CD14-positive monocyte (primary cell): ENCODE results near the gene C12orf57. TPM values are rescaled to one million over a fixed set of nuclear protein-coding genes. Genes with fewer than 3 reads are reported as not detected.

Source experiments
- DNase-seq, 3 donors: peaks; one replicate each; pipeline ENCODE4 v3.0.0-alpha.2; 2011 to 2022
- H2AFZ ChIP-seq: 2 replicates; pipeline ENCODE4 v1.6.0; 2012; ENCODE audit warnings: mild to moderate bottlenecking, low read depth, low read length, inconsistent platforms; ENCODE audit not compliant: insufficient read depth, poor library complexity, severe bottlenecking
- H3K27ac ChIP-seq, 2 donors: 1 replicate in 1 of 2; 2 replicates in 1 of 2; pipeline ENCODE4 v1.5.1; 2012 to 2013; ENCODE audit warnings: low read length in 2 of 2, control low read depth in 1 of 2, inconsistent platforms in 1 of 2, low read depth in 1 of 2, mild to moderate bottlenecking in 1 of 2
- H3K27me3 ChIP-seq, 2 donors: one replicate each; pipeline versions ENCODE4 v1.6.0 to v1.6.1; 2011 to 2013; ENCODE audit warnings: low read length in 2 of 2; ENCODE audit not compliant: control insufficient read depth in 2 of 2, insufficient read depth in 2 of 2
- H3K36me3 ChIP-seq, 2 donors: replicated peaks in 1 of 2; 1 replicate in 1 of 2; 2 replicates in 1 of 2; pipeline versions ENCODE4 v1.5.1 to v1.6.1; 2012 to 2013; ENCODE audit warnings: low read length in 2 of 2, control low read depth in 1 of 2, inconsistent platforms in 1 of 2, mild to moderate bottlenecking in 1 of 2; ENCODE audit not compliant: insufficient read depth in 2 of 2, control insufficient read depth in 1 of 2
- H3K4me1 ChIP-seq, 2 donors: 1 replicate in 1 of 2; 2 replicates in 1 of 2; pipeline versions ENCODE4 v1.5.1 to v1.6.1; 2012 to 2013; ENCODE audit warnings: low read length in 2 of 2, control low read depth in 1 of 2, inconsistent platforms in 1 of 2, mild to moderate bottlenecking in 1 of 2, moderate library complexity in 1 of 2; ENCODE audit not compliant: insufficient read depth in 2 of 2, control insufficient read depth in 1 of 2
- H3K4me2 ChIP-seq: replicated peaks from 2 replicates; pipeline ENCODE3; 2012; ENCODE audit warnings: low read length, moderate library complexity, mild to moderate bottlenecking; ENCODE audit not compliant: poor library complexity, severe bottlenecking; ENCODE audit errors: extremely low read depth
- H3K4me3 ChIP-seq, 3 experiments: fragments of 200-600 bp in 1 of 3; sonication (generic) in 1 of 3; replicated peaks in 1 of 3; 1 replicate in 2 of 3; 2 replicates in 1 of 3; pipeline ENCODE4 v1.5.1; 2011 to 2013; ENCODE audit warnings: low read length in 3 of 3, mild to moderate bottlenecking in 3 of 3, control low read depth in 2 of 3, low read depth in 2 of 3, inconsistent platforms in 1 of 3, moderate library complexity in 1 of 3
- H3K79me2 ChIP-seq: 2 replicates; pipeline ENCODE4 v1.6.0; 2012; ENCODE audit warnings: mild to moderate bottlenecking, control low read depth, inconsistent platforms, low read length, moderate library complexity; ENCODE audit not compliant: insufficient read depth
- H3K9ac ChIP-seq: 2 replicates; pipeline ENCODE4 v1.6.0; 2017; ENCODE audit warnings: low read length, mild to moderate bottlenecking; ENCODE audit not compliant: insufficient read depth, poor library complexity, severe bottlenecking
- H3K9me3 ChIP-seq, 2 donors: replicated peaks in 1 of 2; 1 replicate in 1 of 2; 2 replicates in 1 of 2; pipeline versions ENCODE4 v1.5.1 to v1.6.1; 2012 to 2013; ENCODE audit warnings: low read length in 2 of 2, control low read depth in 1 of 2; ENCODE audit not compliant: control insufficient read depth in 1 of 2, insufficient read depth in 1 of 2
- H4K20me1 ChIP-seq: 2 replicates; pipeline ENCODE4 v1.6.0; 2012; ENCODE audit warnings: mild to moderate bottlenecking, low read length, control low read depth, moderate library complexity; ENCODE audit not compliant: insufficient read depth
- H3K27ac Mint-ChIP-seq, 7 donors: one replicate each; pipeline ENCODE4 v1.8.0; 2020; ENCODE audit warnings: mild to moderate bottlenecking in 7 of 7, mixed read lengths in 7 of 7, moderate library complexity in 6 of 7, inconsistent platforms in 2 of 7
- H3K27me3 Mint-ChIP-seq, 3 donors: one replicate each; pipeline ENCODE4 v1.8.0; 2021 to 2022; ENCODE audit warnings: low read depth in 3 of 3, mild to moderate bottlenecking in 3 of 3, mixed read lengths in 3 of 3, moderate library complexity in 3 of 3, inconsistent platforms in 1 of 3
- H3K36me3 Mint-ChIP-seq, 2 donors: one replicate each; pipeline ENCODE4 v1.8.0; 2020; ENCODE audit warnings: mixed read lengths in 2 of 2, inconsistent platforms in 1 of 2, mild to moderate bottlenecking in 1 of 2
- H3K4me1 Mint-ChIP-seq: one replicate; pipeline ENCODE4 v1.8.0; 2020; ENCODE audit warnings: mild to moderate bottlenecking, mixed read lengths
- H3K4me3 Mint-ChIP-seq, 2 donors: one replicate each; pipeline ENCODE4 v1.8.0; 2020; ENCODE audit warnings: mild to moderate bottlenecking in 2 of 2, mixed read lengths in 2 of 2, moderate library complexity in 1 of 2
- H3K9me3 Mint-ChIP-seq, 7 donors: one replicate each; pipeline ENCODE4 v1.8.0; 2020 to 2022; ENCODE audit warnings: mixed read lengths in 7 of 7, mild to moderate bottlenecking in 6 of 7, moderate library complexity in 6 of 7, inconsistent platforms in 2 of 7
- WGBS: methylation state at CpG from one replicate; pipeline ENCODE4 v1.1.5; 2013; ENCODE audit warnings: missing lambda C conversion rate; ENCODE audit not compliant: insufficient coverage; 5-methylcytosine and 5-hydroxymethylcytosine counted together
- intact Hi-C, 2 donors: fragments of 100-400 bp; cut with micrococcal nuclease; formaldehyde crosslinking; loops; one replicate each; pipeline versions ENCODE4 v1.15.0 to v1.15.1; 2023
- polyA plus RNA-seq, 3 donors: library from polyadenylated mRNA; depleted of rRNA in 1 of 3; unstranded in 2 of 3; stranded (reverse) in 1 of 3; fragments of 300-500 nt in 2 of 3; fragments of >200 nt in 1 of 3; fragmentation: Illumina TruSeq in 2 of 3; gene quantifications; 1 replicate in 2 of 3; 2 replicates in 1 of 3; pipeline ENCODE4 v1.2.3, GENCODE V29; 2012 to 2021
- TF ChIP-seq, protein P1 (sequence below): fragments of 200-600 bp; IDR thresholded peaks from one replicate; pipeline ENCODE4 v1.8.0; 2022; ENCODE audit warnings: antibody characterized with exemption, mild to moderate bottlenecking

The C12orf57 gene
- polyA plus RNA-seq, 3 donors = 19.1 to 59.2 (median 24.2) TPM

- Histone ChIP-seq H2AFZ (peak within 1 kb of the TSS; percentile 73), H3K9ac (peak within 1 kb of the TSS; percentile 27), H4K20me1 (no peaks in the 10 kb centered on the region), H3K4me3 (peak within 1 kb of the TSS; percentile 3 to 73 (median 20)), H3K4me1 (peaks cover 13 to 19% of the 10 kb centered on the region in 2 donors), H3K9me3 (peaks cover 0 to 10% of the 10 kb centered on the region in 2 donors), H3K27me3 (peaks cover 23 to 58% of the 10 kb centered on the region in 2 donors), H3K27ac (no peak within 1 kb of the TSS), H3K36me3 (no peaks in the 10 kb centered on the region), H3K79me2 (no peaks in the 10 kb centered on the region), H3K4me2 (peak within 1 kb of the TSS; percentile 85)
- peak; percentile 40 to 68 (median 52) for DNase-seq
- TF ChIP-seq, protein P1, sequence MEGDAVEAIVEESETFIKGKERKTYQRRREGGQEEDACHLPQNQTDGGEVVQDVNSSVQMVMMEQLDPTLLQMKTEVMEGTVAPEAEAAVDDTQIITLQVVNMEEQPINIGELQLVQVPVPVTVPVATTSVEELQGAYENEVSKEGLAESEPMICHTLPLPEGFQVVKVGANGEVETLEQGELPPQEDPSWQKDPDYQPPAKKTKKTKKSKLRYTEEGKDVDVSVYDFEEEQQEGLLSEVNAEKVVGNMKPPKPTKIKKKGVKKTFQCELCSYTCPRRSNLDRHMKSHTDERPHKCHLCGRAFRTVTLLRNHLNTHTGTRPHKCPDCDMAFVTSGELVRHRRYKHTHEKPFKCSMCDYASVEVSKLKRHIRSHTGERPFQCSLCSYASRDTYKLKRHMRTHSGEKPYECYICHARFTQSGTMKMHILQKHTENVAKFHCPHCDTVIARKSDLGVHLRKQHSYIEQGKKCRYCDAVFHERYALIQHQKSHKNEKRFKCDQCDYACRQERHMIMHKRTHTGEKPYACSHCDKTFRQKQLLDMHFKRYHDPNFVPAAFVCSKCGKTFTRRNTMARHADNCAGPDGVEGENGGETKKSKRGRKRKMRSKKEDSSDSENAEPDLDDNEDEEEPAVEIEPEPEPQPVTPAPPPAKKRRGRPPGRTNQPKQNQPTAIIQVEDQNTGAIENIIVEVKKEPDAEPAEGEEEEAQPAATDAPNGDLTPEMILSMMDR = no peak
- Mint-ChIP-seq H3K4me1 (peaks cover 18% of the 10 kb centered on the region), H3K27me3 (peaks cover 56 to 72% (median 59%) of the 10 kb centered on the region in 3 donors), H3K9me3 (peaks cover 0 to 9% (median 5%) of the 10 kb centered on the region in 7 donors), H3K36me3 (peaks cover 0 to 13% of the 10 kb centered on the region in 2 donors), H3K4me3 (peak within 1 kb of the TSS; percentile 77 to 95), H3K27ac (peak within 1 kb of the TSS in 3 of 7 donors; percentile 15 to 71 (median 63))
- intact Hi-C loops = no loop called here
- under 1% methylated on average over 64 of the region's 68 CpGs for WGBS
These were observed 29.4 kb upstream of the C12orf57 start, which contains the start of gene ENO2 for GRCh38 chr12:6914246-6914946. TSS of gene ENO2 (plus strand) at chr12:6914580. CDS start at chr12:6915833, 1,253 bp downstream.

- 50% methylated on average over 5 of the region's 29 CpGs for WGBS
- H4K20me1 ChIP-seq = no peaks in the 10 kb centered on the region
- H3K4me2 ChIP-seq = peak overlapping the region; percentile 85
- intact Hi-C loops = no loop called here
- peak overlapping the region; percentile 73 for H2AFZ ChIP-seq
- no peak for DNase-seq
- H3K9ac ChIP-seq = peak overlapping the region; percentile 2
- TF ChIP-seq, protein P1 = no peak
- peaks cover 0 to 9% (median 5%) of the 10 kb centered on the region in 7 donors for H3K9me3 Mint-ChIP-seq
- peaks cover 13 to 19% of the 10 kb centered on the region in 2 donors for H3K4me1 ChIP-seq
- H3K79me2 ChIP-seq = no peaks in the 10 kb centered on the region
- peaks cover 23 to 61% of the 10 kb centered on the region in 2 donors for H3K27me3 ChIP-seq
- H3K27ac ChIP-seq = no peak overlapping the region
- H3K36me3 Mint-ChIP-seq = peaks cover 0 to 13% of the 10 kb centered on the region in 2 donors
- H3K9me3 ChIP-seq = peaks cover 0 to 10% of the 10 kb centered on the region in 2 donors
- H3K36me3 ChIP-seq = no peaks in the 10 kb centered on the region
- H3K4me3 ChIP-seq = peak overlapping the region in 1 of 3 experiments; percentile 73
- H3K4me1 Mint-ChIP-seq = peaks cover 19% of the 10 kb centered on the region
- H3K4me3 Mint-ChIP-seq = peak overlapping the region; percentile 77 to 95
- H3K27me3 Mint-ChIP-seq = peaks cover 62 to 71% (median 65%) of the 10 kb centered on the region in 3 donors
- peak overlapping the region in 3 of 7 donors; percentile 15 to 71 (median 63) for H3K27ac Mint-ChIP-seq
These were observed 28.7 kb upstream of the C12orf57 start for GRCh38 chr12:6914947-6915788.
